ENCODE results near the gene PLCB4. TPM values are rescaled to one million over a fixed set of nuclear protein-coding genes. Genes with fewer than 3 reads are reported as not detected.

PLCB4 gene
- total RNA-seq, 4 donors from 2014 or later: 2.7 to 11.4 (median 6.5) TPM

- no peak for DNase-seq (ENCODE audit: low spot score in 2 of 2)
- TF ChIP-seq POLR2A (IDR thresholded peaks at IDR 0.05): no peak
- TF ChIP-seq, protein P1, sequence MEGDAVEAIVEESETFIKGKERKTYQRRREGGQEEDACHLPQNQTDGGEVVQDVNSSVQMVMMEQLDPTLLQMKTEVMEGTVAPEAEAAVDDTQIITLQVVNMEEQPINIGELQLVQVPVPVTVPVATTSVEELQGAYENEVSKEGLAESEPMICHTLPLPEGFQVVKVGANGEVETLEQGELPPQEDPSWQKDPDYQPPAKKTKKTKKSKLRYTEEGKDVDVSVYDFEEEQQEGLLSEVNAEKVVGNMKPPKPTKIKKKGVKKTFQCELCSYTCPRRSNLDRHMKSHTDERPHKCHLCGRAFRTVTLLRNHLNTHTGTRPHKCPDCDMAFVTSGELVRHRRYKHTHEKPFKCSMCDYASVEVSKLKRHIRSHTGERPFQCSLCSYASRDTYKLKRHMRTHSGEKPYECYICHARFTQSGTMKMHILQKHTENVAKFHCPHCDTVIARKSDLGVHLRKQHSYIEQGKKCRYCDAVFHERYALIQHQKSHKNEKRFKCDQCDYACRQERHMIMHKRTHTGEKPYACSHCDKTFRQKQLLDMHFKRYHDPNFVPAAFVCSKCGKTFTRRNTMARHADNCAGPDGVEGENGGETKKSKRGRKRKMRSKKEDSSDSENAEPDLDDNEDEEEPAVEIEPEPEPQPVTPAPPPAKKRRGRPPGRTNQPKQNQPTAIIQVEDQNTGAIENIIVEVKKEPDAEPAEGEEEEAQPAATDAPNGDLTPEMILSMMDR (IDR thresholded peaks at IDR 0.05): no peak
- H3K4me3 ChIP-seq (ENCODE audit: low read depth, poor library complexity, severe bottlenecking): no peak overlapping the region
- intact Hi-C loops (cut with DNase I; ENCODE audit: low total_unique reads): no loop called here
Measured at GRCh38 chr20:9206486-9206885, 137.6 kb downstream of the PLCB4 start.

- 92 to 93% methylated on average over 5 of the region's 5 CpGs for WGBS, 2 donors
- TF ChIP-seq POLR2A (IDR thresholded peaks at IDR 0.05): no peak
- TF ChIP-seq, protein P1 (IDR thresholded peaks at IDR 0.05): no peak
- DNase-seq (ENCODE audit: low spot score in 2 of 2): no peak
- no peak overlapping the region for H3K4me3 ChIP-seq (ENCODE audit: low read depth, poor library complexity, severe bottlenecking)
- intact Hi-C loops (cut with DNase I; ENCODE audit: low total_unique reads): no loop called here
Measured at GRCh38 chr20:9207253-9207652, 138.4 kb downstream of the PLCB4 start.

DNA sequence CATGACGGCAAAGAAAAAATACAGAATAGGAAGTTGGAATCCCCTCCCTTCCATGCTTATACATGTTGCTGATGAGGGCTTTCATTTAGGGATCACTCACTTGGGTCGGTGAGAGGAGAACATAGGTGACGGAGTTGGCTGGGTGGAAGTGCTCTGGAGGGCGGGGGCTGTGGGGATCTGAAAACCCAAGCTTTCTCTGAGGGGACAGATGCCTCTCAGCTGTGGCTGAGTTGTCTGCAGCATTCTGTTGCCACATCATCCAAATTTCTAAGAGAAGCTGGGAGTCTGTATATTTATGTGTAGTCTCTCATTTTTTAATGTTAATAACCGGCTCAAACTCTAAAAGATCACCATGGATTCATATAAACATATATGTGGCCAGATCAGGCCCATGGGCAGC lies 141.5 kb downstream of the PLCB4 start:
- intact Hi-C loops (cut with DNase I; ENCODE audit: low total_unique reads): no loop called here
- TF ChIP-seq, protein P1 (IDR thresholded peaks at IDR 0.05): no peak
- no peak for TF ChIP-seq POLR2A (IDR thresholded peaks at IDR 0.05)
- H3K4me3 ChIP-seq (ENCODE audit: low read depth, poor library complexity, severe bottlenecking): no peak overlapping the region
- WGBS, 2 donors: 90% methylated on average over 5 of the region's 5 CpGs
- no peak for DNase-seq (ENCODE audit: low spot score in 2 of 2)

- no peak overlapping the region for H3K4me3 ChIP-seq (ENCODE audit: low read depth, poor library complexity, severe bottlenecking)
- whole genome bisulfite sequencing, 2 donors: 79 to 80% methylated on average over 4 of the region's 4 CpGs
- no peak for DNase-seq (ENCODE audit: low spot score in 2 of 2)
- intact Hi-C loops (cut with DNase I; ENCODE audit: low total_unique reads): no loop called here
- TF ChIP-seq, protein P1 (IDR thresholded peaks at IDR 0.05): no peak
- no peak for TF ChIP-seq POLR2A (IDR thresholded peaks at IDR 0.05)
Measured at GRCh38 chr20:9211016-9211760, 142.3 kb downstream of the PLCB4 start.

GRCh38 chr20:9212735-9213134 lies 143.8 kb downstream of the PLCB4 start:
- WGBS, 2 donors: 82 to 88% methylated on average over 2 of the region's 2 CpGs
- DNase-seq (ENCODE audit: low spot score in 2 of 2): no peak
- H3K4me3 ChIP-seq (ENCODE audit: low read depth, poor library complexity, severe bottlenecking): no peak overlapping the region
- no peak for TF ChIP-seq POLR2A (IDR thresholded peaks at IDR 0.05)
- TF ChIP-seq, protein P1 (IDR thresholded peaks at IDR 0.05): no peak
- intact Hi-C loops (cut with DNase I; ENCODE audit: low total_unique reads): no loop called here

DNA sequence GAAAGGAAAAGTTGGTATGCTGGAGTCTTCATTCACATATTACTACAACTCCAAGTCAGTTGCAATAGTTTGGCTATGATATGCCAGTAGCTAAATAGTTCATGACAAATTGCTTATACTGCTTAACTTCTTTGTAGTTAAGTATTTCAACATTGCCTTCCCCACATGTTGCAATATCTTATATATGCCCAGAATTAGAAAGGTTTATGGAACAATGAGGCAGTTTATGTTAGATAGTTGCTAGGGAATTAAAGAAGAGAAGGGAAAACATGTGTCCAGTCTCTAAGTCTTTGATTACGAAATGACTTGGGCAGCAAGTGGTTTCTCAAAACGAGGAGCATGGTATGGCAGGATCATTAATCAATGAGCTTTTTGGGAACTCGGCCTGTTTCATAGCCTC lies 145.8 kb downstream of the PLCB4 start:
- TF ChIP-seq POLR2A (IDR thresholded peaks at IDR 0.05): no peak
- TF ChIP-seq, protein P1 (IDR thresholded peaks at IDR 0.05): no peak
- WGBS, 2 donors: 38 to 40% methylated on average over 3 of the region's 3 CpGs
- no peak overlapping the region for H3K4me3 ChIP-seq (ENCODE audit: low read depth, poor library complexity, severe bottlenecking)
- DNase-seq (ENCODE audit: low spot score in 2 of 2): no peak
- intact Hi-C loops (cut with DNase I; ENCODE audit: low total_unique reads): no loop called here

Measured in lower leg skin (tissue), 4 donors.